Measurements from ENCODE around the gene TCP11.

Gene TCP11

GRCh38 chr6:35173044-35173426 lies 31.9 kb upstream of the TCP11 start:
- no peak for DNase-seq (ENCODE audit: low read depth in 3 of 3)

GRCh38 chr6:35170891-35171290 lies 29.8 kb upstream of the TCP11 start:
- no peak for DNase-seq (ENCODE audit: low read depth in 3 of 3)

GRCh38 chr6:35170166-35170565 lies 29.0 kb upstream of the TCP11 start:
- no peak for DNase-seq (ENCODE audit: low read depth in 3 of 3)

GRCh38 chr6:35168461-35168861 lies 27.3 kb upstream of the TCP11 start:
- no peak for DNase-seq (ENCODE audit: low read depth in 3 of 3)

- no peak for DNase-seq (ENCODE audit: low read depth in 3 of 3)
Measured at GRCh38 chr6:35167505-35167904, 26.4 kb upstream of the TCP11 start.

- DNase-seq (ENCODE audit: low read depth in 3 of 3), result no peak
Measured at GRCh38 chr6:35166520-35166919, 25.4 kb upstream of the TCP11 start.

- no peak for DNase-seq (ENCODE audit: low read depth in 3 of 3)
Measured at GRCh38 chr6:35166116-35166515, 25.0 kb upstream of the TCP11 start.

GRCh38 chr6:35165630-35166071 lies 24.5 kb upstream of the TCP11 start:
- no peak for DNase-seq (ENCODE audit: low read depth in 3 of 3)

GRCh38 chr6:35164868-35165267 lies 23.7 kb upstream of the TCP11 start:
- DNase-seq (ENCODE audit: low read depth in 3 of 3), result no peak

- DNase-seq (ENCODE audit: low read depth in 3 of 3), result no peak
Measured at GRCh38 chr6:35164277-35164676, 23.1 kb upstream of the TCP11 start.

GRCh38 chr6:35163836-35164235 lies 22.7 kb upstream of the TCP11 start:
- no peak for DNase-seq (ENCODE audit: low read depth in 3 of 3)

GRCh38 chr6:35161776-35162607 lies 20.9 kb upstream of the TCP11 start:
- no peak for DNase-seq (ENCODE audit: low read depth in 3 of 3)

- no peak for DNase-seq (ENCODE audit: low read depth in 3 of 3)
Measured at GRCh38 chr6:35161266-35161665, 20.1 kb upstream of the TCP11 start.

- DNase-seq (ENCODE audit: low read depth in 3 of 3), result no peak
Measured at GRCh38 chr6:35160642-35161041, 19.5 kb upstream of the TCP11 start.

GRCh38 chr6:35158520-35158919 lies 17.4 kb upstream of the TCP11 start:
- DNase-seq (ENCODE audit: low read depth in 3 of 3), result no peak

GRCh38 chr6:35154947-35155346 lies 13.8 kb upstream of the TCP11 start:
- DNase-seq (ENCODE audit: low read depth in 3 of 3), result no peak

GRCh38 chr6:35154262-35154661 lies 13.1 kb upstream of the TCP11 start:
- no peak for DNase-seq (ENCODE audit: low read depth in 3 of 3)

GRCh38 chr6:35152067-35152707 lies 11.0 kb upstream of the TCP11 start:
- no peak for DNase-seq (ENCODE audit: low read depth in 3 of 3)

GRCh38 chr6:35151466-35151865 lies 10.3 kb upstream of the TCP11 start:
- no peak for DNase-seq (ENCODE audit: low read depth in 3 of 3)

- DNase-seq (ENCODE audit: low read depth in 3 of 3), result no peak
Measured at GRCh38 chr6:35149891-35150566, 8.9 kb upstream of the TCP11 start.

- no peak for DNase-seq (ENCODE audit: low read depth in 3 of 3)
Measured at GRCh38 chr6:35148167-35148741, 7.1 kb upstream of the TCP11 start.

- no peak for DNase-seq (ENCODE audit: low read depth in 3 of 3)
Measured at GRCh38 chr6:35147486-35147885, 6.3 kb upstream of the TCP11 start.
